Hepatocyte (in vitro differentiated cells): ENCODE data around the gene WBP1L. TPM values are rescaled to one million over a fixed set of nuclear protein-coding genes. Genes with fewer than 3 reads are reported as not detected.
A peak's percentile ranks its signal among the peaks of the same experiment; 100 is the strongest.
"Not testable (repeated sequence)": the region's sequence is repeated elsewhere in the genome, so short reads cannot be mapped to it uniquely, and the experiment has no call there.

Experiments used
- DNase-seq: peaks from one replicate; pipeline ENCODE4 v3.0.0-alpha.2; 2016; ENCODE audit warnings: low spot score
- H2AFZ ChIP-seq: fragments of 200-600 bp; sonication (generic); 2 replicates; pipeline ENCODE4 v1.6.0; 2016; ENCODE audit warnings: antibody characterized with exemption, mild to moderate bottlenecking
- H3K27ac ChIP-seq: fragments of 200-600 bp; sonication (generic); 2 replicates; pipeline ENCODE4 v1.5.1; 2016; ENCODE audit warnings: mild to moderate bottlenecking
- H3K27me3 ChIP-seq: fragments of 200-600 bp; sonication (generic); 2 replicates; pipeline ENCODE4 v1.6.1; 2016
- H3K36me3 ChIP-seq: fragments of 200-600 bp; sonication (generic); replicated peaks from 2 replicates; pipeline ENCODE4 v1.5.1; 2016; ENCODE audit warnings: low read depth; ENCODE audit not compliant: insufficient read depth
- H3K4me1 ChIP-seq: fragments of 200-600 bp; sonication (generic); 2 replicates; pipeline ENCODE4 v1.5.1; 2016; ENCODE audit warnings: mild to moderate bottlenecking, moderate library complexity; ENCODE audit not compliant: insufficient read depth
- H3K4me2 ChIP-seq: fragments of 200-600 bp; sonication (generic); 2 replicates; pipeline ENCODE4 v1.6.0; 2016
- H3K4me3 ChIP-seq: fragments of 200-600 bp; sonication (generic); 2 replicates; pipeline ENCODE4 v1.5.1; 2016; ENCODE audit warnings: mild to moderate bottlenecking
- H3K79me2 ChIP-seq: fragments of 200-600 bp; sonication (generic); 2 replicates; pipeline ENCODE4 v1.6.0; 2017; ENCODE audit warnings: mild to moderate bottlenecking
- H3K9me2 ChIP-seq: fragments of 200-600 bp; sonication (generic); replicated peaks from 2 replicates; pipeline ENCODE4 v1.6.0; 2017; ENCODE audit warnings: mild to moderate bottlenecking; ENCODE audit not compliant: insufficient read depth
- H3K9me3 ChIP-seq: fragments of 200-600 bp; sonication (generic); 2 replicates; pipeline ENCODE4 v1.5.1; 2016; ENCODE audit warnings: low read depth, mild to moderate bottlenecking
- H4K20me1 ChIP-seq: fragments of 200-600 bp; sonication (generic); 2 replicates; pipeline ENCODE4 v1.6.0; 2016; ENCODE audit warnings: mild to moderate bottlenecking; ENCODE audit not compliant: insufficient read depth, poor library complexity, severe bottlenecking
- EZH2 ChIP-seq: fragments of 200-600 bp; sonication (generic); IDR thresholded peaks from 2 replicates; pipeline ENCODE4 v1.6.1; 2016; ENCODE audit warnings: antibody characterized with exemption, mild to moderate bottlenecking, borderline replicate concordance
- EZH2phosphoT487 ChIP-seq: fragments of 200-600 bp; sonication (generic); IDR thresholded peaks from one replicate; pipeline ENCODE4 v1.6.1; 2018; ENCODE audit warnings: antibody characterized with exemption, mild to moderate bottlenecking, low read depth, moderate library complexity; ENCODE audit not compliant: unreplicated experiment, severe bottlenecking
- WGBS: methylation state at CpG from one replicate; pipeline ENCODE4 v1.1.6; 2016; ENCODE audit warnings: low lambda C conversion rate; ENCODE audit errors: missing lambda C conversion rate; 5-methylcytosine and 5-hydroxymethylcytosine counted together
- polyA plus RNA-seq: library from polyadenylated mRNA; unstranded; fragments of >200 nt; fragmentation: Nextera tagmentation; extraction: Ambion mirVana; gene quantifications from 2 replicates; pipeline ENCODE4 v1.2.1, GENCODE V29; 2016
- total RNA-seq: library from RNA; depleted of rRNA; stranded (reverse); fragments of >200 nt; gene quantifications from 2 replicates; pipeline ENCODE4 v1.2.3, GENCODE V29; 2014
- TF ChIP-seq, protein P1 (sequence below): fragments of 200-600 bp; sonication (generic); IDR thresholded peaks from 2 replicates; pipeline ENCODE4 v1.5.1; 2016; ENCODE audit warnings: antibody characterized with exemption, mild to moderate bottlenecking; ENCODE audit not compliant: poor library complexity

Gene WBP1L
- total and polyA plus RNA-seq, 2 experiments from 2014 or later: 21.6 to 57.1 TPM

DNA sequence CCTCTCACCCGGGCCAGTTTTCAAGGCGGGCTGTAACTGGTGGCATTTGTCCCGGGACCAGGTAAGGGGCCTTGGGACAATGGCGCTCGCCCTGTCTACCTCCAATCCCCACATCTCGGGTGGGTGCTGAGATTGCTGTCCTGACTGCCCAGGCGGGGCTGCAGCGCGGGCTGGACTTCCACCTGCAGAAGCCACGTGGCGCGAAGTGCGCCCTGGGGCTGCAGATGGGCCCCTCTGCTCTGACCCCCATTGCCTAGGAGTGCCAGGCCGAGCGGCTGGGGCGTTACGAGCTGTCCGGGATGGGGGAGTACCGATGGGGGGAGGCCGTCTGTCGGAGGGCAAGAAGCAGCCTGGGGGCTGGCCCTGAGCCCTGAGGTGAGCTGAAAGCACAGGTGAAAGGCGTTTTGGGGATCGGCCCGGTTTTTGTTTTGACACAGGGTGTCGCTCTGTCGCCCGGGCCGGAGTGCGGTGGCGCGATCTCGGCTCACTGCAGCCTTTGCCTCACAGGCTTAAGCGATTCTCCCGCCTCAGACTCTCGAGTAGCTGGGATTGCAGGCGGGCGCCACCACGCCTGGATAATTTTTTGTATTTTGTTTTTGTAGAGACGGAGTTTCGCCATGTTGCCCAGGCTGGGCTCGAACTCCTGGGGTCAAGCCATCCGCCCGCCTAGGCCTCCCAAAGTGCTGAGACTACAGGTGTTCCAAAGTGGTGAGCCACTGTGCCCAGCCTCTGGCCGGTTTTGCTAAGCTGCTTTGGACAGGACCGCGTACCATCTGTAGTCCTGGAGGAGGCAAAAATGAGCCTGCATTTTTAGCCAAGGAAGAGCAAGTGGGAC, 28.9 kb upstream of the WBP1L start, which contains the start of gene SFXN2:
TSS of gene SFXN2 (plus strand) at position 16 of the 835 bp plus-strand sequence. CDS start 12,001 bp downstream, outside the sequence.
- TF ChIP-seq, protein P1, sequence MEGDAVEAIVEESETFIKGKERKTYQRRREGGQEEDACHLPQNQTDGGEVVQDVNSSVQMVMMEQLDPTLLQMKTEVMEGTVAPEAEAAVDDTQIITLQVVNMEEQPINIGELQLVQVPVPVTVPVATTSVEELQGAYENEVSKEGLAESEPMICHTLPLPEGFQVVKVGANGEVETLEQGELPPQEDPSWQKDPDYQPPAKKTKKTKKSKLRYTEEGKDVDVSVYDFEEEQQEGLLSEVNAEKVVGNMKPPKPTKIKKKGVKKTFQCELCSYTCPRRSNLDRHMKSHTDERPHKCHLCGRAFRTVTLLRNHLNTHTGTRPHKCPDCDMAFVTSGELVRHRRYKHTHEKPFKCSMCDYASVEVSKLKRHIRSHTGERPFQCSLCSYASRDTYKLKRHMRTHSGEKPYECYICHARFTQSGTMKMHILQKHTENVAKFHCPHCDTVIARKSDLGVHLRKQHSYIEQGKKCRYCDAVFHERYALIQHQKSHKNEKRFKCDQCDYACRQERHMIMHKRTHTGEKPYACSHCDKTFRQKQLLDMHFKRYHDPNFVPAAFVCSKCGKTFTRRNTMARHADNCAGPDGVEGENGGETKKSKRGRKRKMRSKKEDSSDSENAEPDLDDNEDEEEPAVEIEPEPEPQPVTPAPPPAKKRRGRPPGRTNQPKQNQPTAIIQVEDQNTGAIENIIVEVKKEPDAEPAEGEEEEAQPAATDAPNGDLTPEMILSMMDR: peak; percentile 2
- no peak for TF ChIP-seq EZH2phosphoT487
- Histone ChIP-seq H4K20me1 (no peaks in the 10 kb centered on the region), H3K36me3 (no peaks in the 10 kb centered on the region), H3K4me2 (peak within 1 kb of the TSS; percentile 91), H3K27ac (peak within 1 kb of the TSS; percentile 95), H3K4me3 (peak within 1 kb of the TSS; percentile 85), H3K9me2 (no peaks in the 10 kb centered on the region), H3K79me2 (peaks cover 58% of the 10 kb centered on the region), H3K9me3 (no peaks in the 10 kb centered on the region), H3K27me3 (no peaks in the 10 kb centered on the region), H3K4me1 (peaks cover 23% of the 10 kb centered on the region), H2AFZ (peak within 1 kb of the TSS; percentile 34)
- peak; percentile 55 for DNase-seq
- 5% methylated on average over 43 of the region's 46 CpGs for WGBS

DNA sequence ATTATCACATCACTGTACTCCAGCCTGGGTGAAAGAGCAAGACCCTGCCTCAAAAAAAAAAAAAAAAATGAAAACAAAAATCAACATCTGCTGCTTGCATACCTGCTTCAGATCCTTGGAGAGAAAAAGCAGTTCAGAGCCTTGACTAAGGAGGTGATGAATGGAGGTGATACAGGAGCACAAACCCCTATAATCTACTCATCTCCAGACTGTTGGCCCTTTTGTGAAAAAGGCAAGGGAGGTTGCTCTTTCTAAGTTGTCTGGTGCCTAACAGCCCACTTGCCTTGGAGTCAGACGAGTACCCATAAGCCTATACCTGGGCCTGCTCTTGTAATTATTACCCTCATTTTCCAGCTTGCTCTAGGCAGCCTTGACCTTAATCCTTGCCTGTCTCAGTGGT, 27.9 kb upstream of the WBP1L start:
- Histone ChIP-seq H3K9me2 (no peaks in the 10 kb centered on the region), H3K27me3 (no peaks in the 10 kb centered on the region), H3K79me2 (peaks cover 59% of the 10 kb centered on the region), H2AFZ (no peak overlapping the region), H3K27ac (no peak overlapping the region), H3K36me3 (no peaks in the 10 kb centered on the region), H3K4me1 (peaks cover 20% of the 10 kb centered on the region), H3K9me3 (no peaks in the 10 kb centered on the region), H3K4me2 (peak overlapping the region; percentile 91), H4K20me1 (no peaks in the 10 kb centered on the region), H3K4me3 (no peak overlapping the region)
- TF ChIP-seq EZH2 (no peak), EZH2phosphoT487 (no peak)
- TF ChIP-seq, protein P1: no peak
- DNase-seq: no peak
- whole genome bisulfite sequencing: 59% methylated on average over 1 of the region's 1 CpG

DNA sequence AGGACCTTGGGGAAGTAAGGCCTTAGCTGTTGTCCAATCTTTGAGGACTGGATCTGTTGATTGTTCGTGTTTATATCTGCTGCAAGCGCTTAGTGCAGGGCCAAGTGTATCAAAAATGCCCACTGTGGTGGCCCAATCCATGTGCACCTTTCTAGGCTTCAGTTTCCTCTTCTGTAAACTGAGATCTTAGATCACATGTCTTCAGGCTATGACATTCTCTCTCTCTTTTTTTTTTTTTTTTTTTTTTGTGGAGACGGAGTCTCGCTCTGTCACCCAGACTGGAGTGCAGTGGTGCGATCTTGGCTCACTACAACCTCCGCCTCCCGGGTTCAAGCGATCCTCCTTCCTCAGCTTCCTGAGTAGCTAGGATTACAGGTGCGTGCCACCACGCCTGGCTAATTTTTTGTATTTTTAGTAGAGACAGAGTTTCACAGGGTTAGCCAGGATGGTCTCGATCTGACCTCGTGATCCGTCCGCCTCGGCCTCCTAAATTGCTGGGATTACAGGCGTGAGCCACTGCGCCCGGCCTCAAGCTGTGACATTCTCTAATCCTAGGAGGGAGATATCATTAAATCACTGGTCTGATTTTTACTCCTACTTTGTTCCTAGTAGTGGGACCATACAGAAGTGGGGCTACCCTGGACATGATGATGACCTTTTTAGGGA, 26.7 kb upstream of the WBP1L start:
- not testable (repeated sequence) for H3K27ac ChIP-seq, H3K27me3 ChIP-seq, H2AFZ ChIP-seq, DNase-seq, H3K9me2 ChIP-seq, H3K36me3 ChIP-seq, H4K20me1 ChIP-seq, H3K9me3 ChIP-seq, H3K4me2 ChIP-seq, H3K4me3 ChIP-seq
- H3K4me1 ChIP-seq: peaks cover 18% of the 10 kb centered on the region
- peaks cover 54% of the 10 kb centered on the region for H3K79me2 ChIP-seq
- WGBS: 95% methylated on average over 17 of the region's 18 CpGs

GRCh38 chr10:102718220-102718619, 25.5 kb upstream of the WBP1L start:
- Histone ChIP-seq H3K4me2 (peak overlapping the region; percentile 51), H3K4me1 (peaks cover 18% of the 10 kb centered on the region), H3K9me2 (no peaks in the 10 kb centered on the region), H3K79me2 (peaks cover 51% of the 10 kb centered on the region), H3K27me3 (no peaks in the 10 kb centered on the region), H3K9me3 (no peaks in the 10 kb centered on the region), H2AFZ (no peak overlapping the region), H3K4me3 (no peak overlapping the region), H4K20me1 (no peaks in the 10 kb centered on the region), H3K27ac (peak overlapping the region; percentile 70), H3K36me3 (no peaks in the 10 kb centered on the region)
- WGBS: 45% methylated on average over 3 of the region's 3 CpGs
- DNase-seq: peak; percentile 69
- no peak for TF ChIP-seq EZH2phosphoT487
- TF ChIP-seq EZH2: no peak
- TF ChIP-seq, protein P1: no peak
